Medulla oblongata (tissue), 1 donor: ENCODE measurements around the gene FLRT1.
"Not testable (repeated sequence)": the region's sequence is repeated elsewhere in the genome, so short reads cannot be mapped to it uniquely, and the experiment has no call there.

Experiments used
- DNase-seq: peaks from one replicate; pipeline ENCODE4 v3.0.0-alpha.2; 2015; ENCODE audit errors: extremely low spot score

Gene FLRT1

DNA sequence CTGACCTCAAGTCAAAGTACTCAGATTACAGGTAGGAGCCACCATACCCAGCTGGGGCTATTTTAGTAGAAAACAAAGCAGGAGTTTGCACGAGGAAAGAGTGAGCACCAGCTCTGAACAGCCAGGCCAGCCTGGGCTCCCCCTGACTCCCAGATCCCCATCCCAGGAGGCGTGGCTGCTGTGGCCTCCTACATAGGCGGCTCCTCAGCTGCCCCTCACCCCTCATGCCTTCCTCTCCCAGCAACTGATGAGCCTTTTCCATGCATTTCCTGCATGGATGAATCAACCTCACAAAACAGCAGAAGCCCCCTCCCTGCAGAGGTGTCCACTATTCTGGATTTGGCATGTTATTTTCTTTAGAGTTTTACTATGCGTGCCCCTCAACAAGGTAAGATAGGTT, 10.5 kb upstream of the FLRT1 start:
- DNase-seq = no peak

DNA sequence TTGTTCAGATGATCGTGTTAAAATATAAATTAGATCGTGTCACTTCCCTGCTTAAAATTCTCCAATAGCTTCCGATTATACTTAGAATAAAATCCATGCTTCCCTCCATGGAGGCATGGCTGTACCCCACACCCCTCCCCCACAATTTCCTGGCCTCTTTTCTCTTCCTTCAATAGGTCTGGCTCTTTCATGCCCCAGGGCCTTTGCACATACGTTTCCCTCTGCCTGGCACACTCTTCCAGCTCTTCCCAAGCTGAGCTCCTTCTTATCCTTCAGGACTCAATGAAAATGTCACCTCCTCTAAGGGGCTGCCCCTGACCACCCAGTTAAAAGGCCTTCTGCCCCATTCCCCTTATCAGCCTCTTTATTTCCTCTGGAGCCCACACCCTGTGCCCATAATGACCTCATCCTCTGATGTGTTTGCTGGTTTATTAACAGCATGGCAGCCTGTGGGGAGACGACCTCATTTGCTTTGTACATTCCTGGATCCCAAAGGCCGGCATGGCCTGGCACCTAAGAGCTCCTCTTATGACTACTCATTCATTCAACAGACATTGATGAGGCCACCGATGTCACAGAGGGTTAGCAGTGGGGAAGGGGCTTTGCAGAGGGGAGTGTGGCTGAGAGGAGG, 9.0 kb upstream of the FLRT1 start:
- no peak for DNase-seq

DNA sequence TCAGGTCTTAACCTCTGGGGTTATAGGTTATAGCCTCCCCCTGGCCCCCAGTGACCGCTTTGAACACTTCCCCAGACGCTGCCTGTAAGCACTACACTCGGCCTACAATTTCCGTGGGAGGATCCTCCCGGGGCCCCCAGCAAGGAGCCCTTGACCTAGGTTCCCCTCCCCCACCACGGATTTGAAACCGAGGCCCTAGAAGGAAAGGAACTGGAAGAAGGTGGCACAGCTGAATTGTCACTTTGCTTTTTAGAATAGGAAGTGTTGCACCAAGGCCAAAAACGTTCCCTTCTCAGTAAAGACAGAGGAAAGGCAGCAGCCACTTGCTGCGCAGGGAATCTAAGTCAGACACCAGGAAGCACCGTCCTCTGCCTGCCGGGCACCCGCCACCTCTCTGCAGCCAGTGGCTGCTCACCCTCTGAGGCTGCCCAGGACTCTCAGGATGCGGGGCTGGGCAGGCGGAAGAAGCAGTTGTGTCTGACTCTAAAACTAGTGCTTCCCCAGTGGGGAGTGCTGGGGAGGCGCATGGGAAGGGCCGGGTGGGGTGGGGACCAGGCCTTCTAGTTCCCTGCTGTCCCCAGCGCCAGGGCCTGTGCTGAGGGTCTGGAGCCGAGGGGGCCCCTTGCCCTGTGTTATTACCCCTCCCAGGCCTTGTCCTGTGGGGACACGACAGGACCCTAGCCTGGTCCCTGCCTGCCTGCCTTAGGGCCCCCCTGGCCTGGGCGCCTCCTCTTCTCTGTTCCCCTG, 7.9 kb upstream of the FLRT1 start:
- DNase-seq = peak; percentile 51

DNA sequence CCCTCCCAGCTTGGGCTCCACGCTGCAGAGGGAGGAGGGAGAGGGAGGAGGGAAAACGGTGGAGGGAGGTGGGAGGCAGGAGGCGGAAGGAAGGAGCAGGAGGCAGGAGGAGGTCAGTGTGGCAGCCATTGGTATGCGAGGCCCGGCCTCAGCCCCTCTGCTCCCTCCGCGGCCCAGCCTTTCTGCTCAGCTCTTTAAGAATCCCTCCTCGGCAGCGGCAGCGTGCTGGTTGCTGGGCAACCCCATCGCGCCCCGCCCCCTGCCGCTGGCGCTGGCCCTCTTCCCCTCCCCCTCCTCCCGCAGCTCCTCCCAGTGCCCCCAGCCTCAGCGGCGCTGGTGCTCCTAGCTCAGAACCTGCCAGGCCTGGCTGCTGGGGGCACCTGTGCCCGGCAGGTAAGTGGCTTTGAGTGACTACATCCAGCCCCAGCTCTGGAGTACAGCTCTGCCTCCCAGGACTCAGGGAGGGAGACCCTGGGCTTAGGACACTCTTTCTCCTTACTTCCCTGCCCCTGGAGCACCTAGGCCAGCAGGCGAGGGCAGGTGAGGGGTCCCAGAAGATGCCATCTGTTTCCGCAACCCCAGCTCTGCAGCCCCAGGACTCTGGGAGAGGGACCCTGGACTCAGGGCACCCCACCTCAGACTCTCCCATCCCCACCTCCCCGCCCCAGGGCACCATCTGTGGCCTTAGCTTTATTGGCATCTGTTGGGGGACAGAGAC, 7.2 kb upstream of the FLRT1 start:
- DNase-seq = no peak

DNA sequence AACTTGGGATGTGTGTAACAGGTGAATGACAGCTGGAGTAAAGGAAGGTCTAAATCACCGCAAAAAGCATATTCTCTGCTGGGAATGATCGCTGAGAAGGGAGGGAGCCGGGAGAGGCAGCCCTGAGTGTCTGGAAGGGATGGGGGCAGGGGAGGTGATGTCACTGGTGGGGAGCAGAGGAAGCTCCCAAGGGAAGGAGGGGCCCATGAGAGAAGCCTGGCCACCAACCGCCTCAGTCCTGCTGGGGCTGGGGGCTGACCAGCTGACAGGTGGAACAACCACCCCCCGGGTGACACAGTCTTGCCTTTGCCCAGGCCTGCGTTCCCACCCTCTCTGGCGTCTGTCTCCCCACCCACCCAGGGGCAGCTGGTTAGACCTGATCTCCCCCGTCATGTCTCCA, 6.0 kb upstream of the FLRT1 start:
- no peak for DNase-seq

DNA sequence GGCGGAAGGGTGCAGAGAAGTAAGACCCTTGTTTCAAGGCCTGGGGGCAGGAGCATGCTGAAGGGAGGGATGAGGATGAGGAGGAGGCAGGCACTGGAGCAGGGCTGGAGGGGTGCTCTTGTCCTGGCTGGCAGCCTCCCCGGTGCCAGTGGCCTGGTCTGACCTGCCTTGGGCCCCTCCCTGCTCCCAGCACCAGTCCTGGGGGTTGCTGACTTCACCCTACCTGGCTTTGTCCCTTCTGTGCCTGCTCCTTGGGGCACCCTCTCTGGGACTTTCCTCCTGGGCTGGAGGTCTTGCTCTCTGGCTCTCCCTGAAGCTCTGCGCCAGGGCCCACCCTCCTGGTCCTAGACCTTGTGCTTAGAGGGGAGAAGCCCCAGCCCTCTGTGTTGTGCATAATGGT, 4.7 kb upstream of the FLRT1 start:
- DNase-seq = no peak

DNA sequence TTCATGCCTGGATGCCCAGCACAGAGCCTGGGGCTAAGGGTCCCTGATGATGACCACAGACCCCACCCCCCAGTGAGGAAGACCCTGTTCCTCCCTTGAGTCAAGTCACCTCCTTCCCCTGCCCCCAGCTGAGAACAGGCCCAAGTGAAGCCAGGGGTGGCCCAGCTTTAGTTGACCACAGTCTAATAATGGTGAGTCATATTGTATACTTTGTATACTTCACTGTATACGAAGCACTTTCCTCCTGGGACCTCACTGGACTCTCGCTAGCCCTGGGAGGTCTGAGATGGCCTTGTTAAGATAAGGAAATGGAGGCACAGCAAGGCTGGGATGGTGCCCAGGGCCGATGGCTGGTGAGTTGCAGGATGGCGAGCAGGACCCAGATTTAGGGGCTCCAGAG, 3.7 kb upstream of the FLRT1 start:
- no peak for DNase-seq

DNA sequence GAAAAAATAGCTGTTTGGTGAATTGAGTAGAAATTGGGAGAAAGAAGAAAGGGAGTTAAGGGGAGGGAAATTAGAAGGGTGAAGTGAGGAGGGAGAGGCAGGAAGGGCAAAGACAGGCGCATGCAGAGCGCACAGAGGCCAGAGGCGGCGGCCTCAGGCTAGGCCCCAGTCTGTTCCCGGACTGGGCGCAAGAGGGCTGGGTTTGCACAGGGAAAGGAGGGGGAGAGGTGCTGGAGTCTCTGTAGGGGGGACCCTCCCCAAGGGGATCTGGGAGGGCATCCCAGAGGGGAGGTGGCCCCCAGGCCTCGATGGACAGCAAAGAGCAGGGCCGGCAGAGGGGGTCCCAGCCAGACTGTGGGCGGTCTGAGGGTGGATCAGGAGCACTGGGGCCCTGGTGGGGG, 1.3 kb upstream of the FLRT1 start:
- no peak for DNase-seq

DNA sequence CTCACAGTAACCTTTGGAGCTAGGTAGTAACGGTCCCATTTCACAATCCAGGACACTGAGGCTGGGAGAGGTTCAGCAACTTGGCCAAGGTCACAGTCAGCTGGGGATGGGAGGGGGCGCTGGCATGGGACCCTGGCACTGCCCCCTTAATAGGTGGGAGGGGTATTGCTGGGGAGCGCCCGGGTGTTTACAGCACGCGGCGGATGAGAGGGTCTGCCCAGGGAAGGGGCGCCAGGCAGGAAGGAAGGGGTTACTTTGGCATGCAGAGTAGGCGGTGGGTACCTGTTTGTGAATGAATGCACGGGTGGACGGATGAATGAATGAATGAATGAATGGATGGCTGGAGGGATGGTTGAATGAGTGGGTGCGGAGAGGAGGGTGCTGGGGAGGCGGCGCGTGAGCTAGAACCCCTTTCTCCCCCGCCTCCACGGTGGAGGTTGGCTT, 628 bp upstream of the FLRT1 start:
- no peak for DNase-seq

DNA sequence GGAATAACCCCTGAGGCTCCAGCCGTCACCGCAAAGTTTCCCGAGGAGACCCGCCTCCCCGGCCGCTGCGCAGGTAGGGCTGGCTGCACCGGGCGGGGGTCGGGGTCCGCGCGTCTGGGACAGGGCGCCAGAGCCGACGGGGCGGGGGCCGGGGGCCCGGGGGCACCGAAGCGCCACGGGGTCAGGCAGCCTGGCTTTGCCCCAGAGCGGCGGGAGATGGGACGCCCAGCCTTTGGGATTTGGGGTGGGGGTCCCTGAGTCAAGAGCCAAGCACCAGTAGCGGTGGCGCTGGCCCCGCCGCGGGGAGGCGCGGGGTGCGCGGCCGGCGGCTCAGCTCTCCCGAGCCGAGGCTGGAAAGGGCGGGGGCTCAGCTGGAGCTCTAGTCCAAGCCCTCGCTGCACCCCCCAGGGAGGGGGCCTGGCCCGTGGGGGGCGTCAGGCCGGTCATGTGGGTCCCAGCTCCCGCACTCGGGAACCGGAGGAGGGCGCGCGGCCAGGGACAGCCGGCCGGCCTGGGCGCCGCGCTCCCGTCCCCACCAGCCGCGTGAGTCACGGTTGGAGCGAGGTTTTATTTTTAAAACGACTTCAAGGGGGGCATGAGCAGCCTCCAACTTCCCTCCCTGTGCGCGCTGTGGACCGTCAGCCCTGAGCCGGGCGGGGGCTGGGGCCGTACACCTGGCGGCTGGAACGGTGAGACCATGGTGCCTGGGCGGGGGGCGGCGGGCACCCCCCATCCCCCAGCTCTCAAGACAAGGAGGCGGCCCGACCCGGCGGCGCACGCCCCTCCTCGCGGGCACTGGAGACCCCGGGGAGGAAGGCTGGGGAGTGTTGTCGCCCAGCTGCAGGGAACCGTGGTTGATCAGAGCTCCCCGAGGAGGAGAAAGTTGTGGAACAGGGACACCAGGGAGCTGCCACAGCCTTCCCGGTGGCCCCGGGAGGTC, 626 bp downstream of the FLRT1 start:
- peak; percentile 51 for DNase-seq

DNA sequence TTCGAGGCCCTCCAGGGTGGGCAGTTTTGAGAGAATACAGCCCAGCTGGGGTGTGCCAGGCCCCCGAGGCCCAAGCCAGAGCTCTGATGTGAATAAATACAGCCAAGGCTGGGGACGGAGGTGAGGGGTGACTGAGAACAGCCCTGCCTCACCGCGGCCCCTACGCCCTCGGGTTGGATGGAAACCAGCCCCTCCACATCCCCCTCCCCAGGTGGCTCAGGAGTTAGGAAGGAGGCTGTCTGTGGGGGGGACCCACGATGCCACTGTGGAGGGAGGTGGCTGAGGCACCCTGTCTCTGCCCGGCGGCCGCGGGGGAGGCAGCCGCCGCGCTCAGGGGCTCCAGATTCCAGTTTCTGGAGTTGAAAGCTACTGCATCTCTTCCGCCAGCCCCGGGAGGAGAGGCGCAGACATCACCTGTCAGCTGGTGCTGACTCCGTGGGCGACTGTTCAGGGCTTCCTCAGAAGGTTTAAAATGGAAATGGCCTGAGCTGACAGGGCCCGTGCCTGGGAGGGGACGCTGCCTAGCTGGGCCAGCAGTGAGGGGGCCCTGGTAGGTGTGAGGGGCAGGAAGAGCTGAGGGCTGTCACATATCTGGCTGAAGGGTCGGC, 1.4 kb downstream of the FLRT1 start:
- DNase-seq = no peak

DNA sequence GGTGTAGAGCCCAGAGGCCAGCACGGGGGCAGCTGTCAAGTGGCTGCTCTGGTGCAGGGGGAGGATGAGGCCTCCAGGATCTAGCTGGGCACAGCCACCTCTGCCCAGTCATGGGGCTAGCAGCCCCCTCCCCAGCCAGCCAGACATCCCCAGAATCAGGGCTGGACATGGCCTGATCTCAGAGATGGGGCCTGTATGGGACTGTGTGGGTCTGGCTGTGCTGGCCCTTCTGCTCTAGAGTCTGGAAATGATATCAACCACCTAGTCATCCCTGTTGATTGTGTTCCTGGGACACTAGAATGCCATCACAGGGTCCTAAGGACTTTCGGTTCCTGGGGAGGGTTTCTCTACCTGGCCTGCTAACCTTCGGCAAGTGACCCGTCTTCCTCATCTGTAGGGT, 2.8 kb downstream of the FLRT1 start:
- DNase-seq = no peak

DNA sequence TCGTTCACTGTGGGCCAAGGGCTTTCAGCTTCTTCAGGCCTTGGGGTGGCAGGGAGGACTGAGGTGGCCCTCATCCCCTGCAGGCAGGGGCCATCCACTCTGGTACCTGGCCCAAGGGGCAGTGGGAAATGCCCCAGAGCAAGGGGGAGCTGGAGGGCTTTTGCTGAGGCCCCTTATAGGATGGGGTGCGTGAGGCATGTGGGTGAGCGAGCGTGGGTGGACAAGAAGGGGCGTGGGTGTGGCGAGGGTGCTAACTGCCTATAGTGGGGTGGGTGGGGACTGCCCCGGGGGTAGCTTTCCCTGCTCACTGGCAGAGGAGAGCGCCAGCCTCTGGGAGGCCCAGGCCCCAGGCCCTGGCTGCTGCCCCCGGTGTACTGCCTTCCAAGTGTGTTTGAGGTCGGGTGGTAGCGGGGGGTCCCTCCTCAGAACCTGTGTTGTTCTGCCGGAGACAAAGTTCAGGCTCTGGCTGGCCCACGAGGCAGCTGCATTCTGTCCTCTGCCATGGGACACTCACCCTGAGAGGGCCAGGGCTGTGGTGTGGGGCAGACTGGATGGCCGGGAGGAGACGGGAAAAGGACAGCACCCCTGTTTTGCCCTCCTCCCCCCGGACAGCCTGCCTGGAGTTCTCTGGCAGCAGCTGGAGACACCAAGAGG, 3.4 kb downstream of the FLRT1 start:
- no peak for DNase-seq

DNA sequence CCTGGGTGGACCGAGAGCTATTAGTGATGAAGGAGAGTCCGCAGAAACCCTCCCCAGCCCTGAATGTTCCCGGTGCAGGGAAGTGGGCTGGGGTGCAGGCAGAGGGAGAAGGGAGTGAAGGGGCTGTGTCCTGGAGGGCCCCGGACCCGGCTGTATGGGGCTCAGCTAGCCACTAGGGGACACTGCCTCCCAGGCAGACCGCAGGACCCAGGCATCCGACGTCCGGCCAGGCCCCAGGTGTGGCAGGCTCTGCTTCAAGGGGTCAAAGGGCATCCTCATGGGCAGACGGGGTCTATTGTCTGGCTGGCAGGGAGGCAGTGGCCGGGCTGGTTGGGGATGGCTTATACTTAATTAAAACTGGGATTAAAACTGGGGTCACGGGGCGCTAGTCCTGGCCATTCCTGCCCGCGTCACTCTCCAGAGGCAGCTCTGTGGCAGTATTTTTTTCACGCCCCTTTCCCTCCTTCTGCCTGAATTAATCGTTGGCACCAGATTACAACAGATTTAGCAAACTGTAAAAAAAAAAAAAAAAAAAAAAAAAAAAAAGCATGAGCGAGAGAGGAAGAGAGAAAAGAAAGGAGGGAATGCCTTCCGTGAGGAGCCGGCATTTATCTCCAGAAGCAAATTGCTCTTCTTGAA, 5.1 kb downstream of the FLRT1 start:
- DNase-seq = peak; percentile 75

DNA sequence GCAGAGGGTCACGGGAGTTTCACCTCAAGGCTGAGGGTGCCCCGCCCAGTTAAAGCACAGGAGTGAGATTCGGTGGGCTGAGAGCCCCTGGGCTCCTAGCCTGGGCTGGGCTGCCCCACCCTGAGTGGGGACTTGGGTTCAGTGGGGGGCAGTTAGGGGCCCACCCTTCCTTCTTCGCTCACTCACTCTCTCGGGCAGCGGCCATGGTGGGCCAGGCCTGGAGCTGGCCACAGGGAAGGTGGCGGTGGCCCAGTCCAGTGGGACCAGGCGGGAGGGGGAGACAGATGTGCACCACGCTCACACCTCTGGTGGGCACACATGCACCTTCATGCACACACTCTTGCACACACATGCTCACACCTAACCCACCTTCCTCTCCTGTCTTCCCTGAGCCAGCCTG, 6.1 kb downstream of the FLRT1 start:
- no peak for DNase-seq

DNA sequence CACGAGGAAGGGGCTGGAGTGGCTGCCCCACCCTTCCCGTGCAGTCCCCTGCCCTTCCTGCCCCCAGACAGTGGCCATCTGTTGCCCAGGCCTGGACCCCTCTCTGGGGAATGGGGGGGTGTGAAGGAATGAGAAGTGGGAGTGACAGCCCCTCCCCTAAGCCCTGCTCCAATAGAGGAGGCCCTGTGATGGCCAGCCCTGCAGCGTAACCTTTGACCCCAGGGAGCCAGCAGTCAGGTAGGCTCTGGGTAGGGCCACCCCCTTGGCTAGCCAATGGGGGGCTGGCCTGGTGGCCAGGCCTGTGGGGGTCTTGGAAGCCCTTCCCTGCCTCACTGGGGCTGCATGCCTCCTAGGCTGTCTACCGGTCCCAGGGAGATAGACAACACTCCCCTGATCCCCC, 6.6 kb downstream of the FLRT1 start:
- DNase-seq = no peak

DNA sequence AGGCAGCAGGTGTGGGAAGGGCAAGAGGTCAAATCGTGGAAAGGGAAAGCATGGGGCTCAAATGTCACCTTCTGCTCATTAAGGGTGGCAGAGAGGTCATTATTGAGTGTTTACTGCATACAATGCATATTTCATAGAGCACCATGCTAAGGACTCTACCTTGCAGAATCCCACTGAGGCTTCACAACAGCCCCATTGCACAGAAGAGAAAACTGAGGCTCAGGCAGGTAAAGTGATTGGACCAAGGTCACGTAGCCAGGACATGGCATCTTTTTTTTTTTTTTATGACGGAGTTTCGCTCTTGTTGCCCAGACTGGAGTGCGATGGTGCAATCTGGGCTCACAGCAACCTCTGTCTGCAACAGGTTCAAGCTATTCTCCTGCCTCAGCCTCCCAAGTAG, 7.8 kb downstream of the FLRT1 start:
- no peak for DNase-seq

DNA sequence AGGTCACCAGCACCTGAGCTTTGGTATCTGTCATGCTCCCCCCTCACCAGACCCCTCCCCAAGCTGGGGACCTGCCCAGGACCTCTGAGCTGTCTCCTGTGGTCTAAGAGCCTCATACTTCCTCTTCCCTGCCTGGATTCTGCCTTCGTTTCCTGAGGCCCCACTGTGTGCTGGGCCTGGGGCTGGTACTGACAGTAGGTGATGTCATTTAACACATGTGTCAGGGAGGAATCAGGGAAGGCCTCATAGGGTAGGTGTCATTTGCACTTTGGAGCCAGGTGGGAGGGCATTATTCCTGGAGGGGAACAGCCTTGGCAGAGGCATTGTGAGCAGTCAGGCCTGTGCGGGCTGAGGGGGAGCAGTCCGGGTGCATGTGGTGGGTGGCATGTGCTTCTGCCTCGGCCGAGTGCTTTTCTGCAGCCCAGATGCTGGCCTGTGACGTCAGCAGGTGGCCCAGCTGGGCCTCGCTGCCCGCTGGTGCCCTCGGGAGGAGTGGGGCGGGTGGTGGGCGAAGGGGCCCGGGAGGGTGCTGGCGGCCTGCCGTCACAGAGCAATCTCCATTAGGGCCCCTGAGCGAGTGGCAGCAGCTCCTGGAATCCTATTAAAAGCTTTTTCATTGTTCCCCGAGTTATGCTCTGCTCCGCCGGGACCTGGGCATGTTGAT, 9.1 kb downstream of the FLRT1 start:
- DNase-seq = peak; percentile 81

DNA sequence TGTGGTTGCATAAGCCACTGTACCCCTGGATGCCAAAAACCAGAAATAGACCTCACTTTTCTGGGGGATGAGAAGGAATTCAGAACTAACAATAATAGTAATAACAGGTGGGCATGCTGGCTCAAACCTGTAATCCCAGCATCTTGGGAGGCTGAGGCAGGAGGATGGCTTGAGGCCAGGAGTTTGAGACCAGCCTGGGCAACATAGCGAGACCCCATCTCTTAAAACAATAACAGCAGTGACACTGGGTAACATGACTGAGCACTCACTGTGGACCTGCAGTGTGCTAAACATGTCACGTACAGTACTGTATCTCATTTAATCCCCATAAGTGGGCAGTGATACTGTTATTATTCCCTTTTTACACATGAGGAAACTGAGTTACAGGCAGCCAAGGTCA, 10.0 kb downstream of the FLRT1 start:
- DNase-seq = no peak

DNA sequence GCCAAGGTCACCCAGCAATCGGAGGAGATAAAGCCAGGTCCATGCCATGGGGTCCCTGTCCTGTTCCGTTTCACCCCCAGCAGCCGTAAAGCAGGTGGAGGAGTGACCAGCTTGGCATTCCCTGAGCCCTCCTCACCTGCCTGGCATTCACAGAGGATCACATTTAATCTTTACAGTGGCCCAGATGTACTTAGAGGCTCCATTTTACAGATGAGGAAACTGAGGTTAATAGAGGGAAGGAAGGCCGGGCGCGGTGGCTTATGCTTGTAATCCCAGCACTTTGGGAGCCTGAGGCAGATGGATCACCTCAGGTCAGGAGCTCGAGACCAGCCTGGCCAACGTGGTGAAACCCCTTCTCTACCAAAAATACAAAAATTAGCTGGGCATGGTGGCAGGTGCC, 11.6 kb downstream of the FLRT1 start:
- DNase-seq = not testable (repeated sequence)
